K562 (cell line): ENCODE measurements around the gene PERP. TPM values are rescaled to one million over a fixed set of nuclear protein-coding genes. Genes with fewer than 3 reads are reported as not detected.

Experiments
- FOXA3 ChIP-seq, 2 experiments: fragments of 450-650 bp in 1 of 2; sonication (generic) in 1 of 2; formaldehyde crosslinking; IDR thresholded peaks in 1 of 2; conservative IDR thresholded peaks in 1 of 2; 2 replicates each; pipeline versions ENCODE4 v1.4.0 to v1.8.0; 2020 to 2022; ENCODE audit warnings: mild to moderate bottlenecking in 2 of 2, missing genetic modification reagents in 1 of 2
- HMG20B ChIP-seq: fragments of 250-450 bp; sonication (Bioruptor Pico); IDR thresholded peaks from 2 replicates; pipeline ENCODE4 v1.5.0; 2021; ENCODE audit warnings: mild to moderate bottlenecking
- JUND ChIP-seq, 2 experiments: IDR thresholded peaks; 2 replicates in 1 of 2; 3 replicates in 1 of 2; pipeline ENCODE4 v1.6.1; 2011; ENCODE audit warnings: borderline replicate concordance in 2 of 2, low read depth in 2 of 2, low read length in 2 of 2, improper control_type of control experiment in 1 of 2, missing biosample characterization in 1 of 2, missing genetic modification characterization in 1 of 2, missing genetic modification reagents in 1 of 2
- NCOR1 ChIP-seq: fragments of 450-650 bp; IDR thresholded peaks from 2 replicates; pipeline ENCODE4 v1.6.1; 2016; ENCODE audit warnings: mild to moderate bottlenecking, moderate library complexity
- NFATC3 ChIP-seq: fragments of 450-650 bp; IDR thresholded peaks from 2 replicates; pipeline ENCODE4 v1.6.1; 2017; ENCODE audit warnings: mild to moderate bottlenecking
- NRF1 ChIP-seq, 2 experiments: fragments of 450-650 bp; IDR thresholded peaks in 1 of 2; conservative IDR thresholded peaks in 1 of 2; 2 replicates each; pipeline ENCODE4 v1.6.1; 2014; ENCODE audit warnings: mild to moderate bottlenecking in 2 of 2
- RBM25 ChIP-seq: fragments of 200-400 bp; formaldehyde crosslinking; IDR thresholded peaks from 2 replicates; pipeline ENCODE4 v1.6.1; 2018; ENCODE audit warnings: low read length, low read depth, moderate library complexity; ENCODE audit not compliant: severe bottlenecking
- REST ChIP-seq, 2 experiments: fragments of 450-650 bp; formaldehyde crosslinking in 1 of 2; IDR thresholded peaks; 2 replicates each; pipeline versions ENCODE4 v1.4.0 to v1.6.1; 2014 to 2020; ENCODE audit warnings: mild to moderate bottlenecking in 2 of 2, borderline replicate concordance in 1 of 2, low read depth in 1 of 2
- ZFX ChIP-seq: sonication (generic); formaldehyde crosslinking; IDR thresholded peaks from 2 replicates; pipeline ENCODE4 v1.8.0; 2022; ENCODE audit warnings: mild to moderate bottlenecking, missing genetic modification reagents, moderate library complexity
- ZNF436 ChIP-seq: fragments of 250-450, 450-650 bp; sonication (Bioruptor Pico); formaldehyde crosslinking; IDR thresholded peaks from 2 replicates; pipeline ENCODE4 v1.7.0; 2020; ENCODE audit warnings: mild to moderate bottlenecking
- polyA plus RNA-seq, 8 experiments: library from polyadenylated mRNA; depleted of rRNA in 4 of 8; stranded (reverse) in 5 of 8; unstranded in 3 of 8; fragments of >200 nt; fragmentation: Nextera tagmentation in 2 of 8; fragmentation: Illumina TruSeq in 1 of 8; extraction: Ambion mirVana in 2 of 8; extraction: Trizol in 1 of 8; gene quantifications; 2 replicates each; pipeline versions ENCODE4 v1.2.1 to v1.2.3, GENCODE V29; 2011 to 2014; ENCODE audit warnings: inconsistent platforms in 1 of 8, missing spikeins in 1 of 8
- total RNA-seq, 7 experiments: library from RNA; depleted of rRNA in 6 of 7; stranded (reverse); fragments of >200 nt in 6 of 7; fragmentation: Illumina TruSeq in 2 of 7; extraction: Trizol in 2 of 7; gene quantifications; 2 replicates each; pipeline versions ENCODE4 v1.2.1 to v1.2.3, GENCODE V29; 2011 to 2021; ENCODE audit warnings: low replicate concordance in 1 of 7
- TF ChIP-seq, protein P1 (sequence below): fragments of 450-650 bp; IDR thresholded peaks from 2 replicates; pipeline ENCODE4 v1.6.1; 2016; ENCODE audit warnings: antibody characterized with exemption
- TF ChIP-seq, protein P2 (sequence below), 2 experiments: IDR thresholded peaks; 2 replicates each; pipeline ENCODE4 v1.6.1; 2011; ENCODE audit warnings: borderline replicate concordance in 1 of 2, control low read depth in 1 of 2, low read depth in 1 of 2, low read length in 1 of 2, mild to moderate bottlenecking in 1 of 2, mixed read lengths in 1 of 2, moderate library complexity in 1 of 2; ENCODE audit not compliant: insufficient read depth in 1 of 2, insufficient read length in 1 of 2, poor library complexity in 1 of 2, severe bottlenecking in 1 of 2; ENCODE audit errors: extremely low read depth in 1 of 2
- TF ChIP-seq, protein P3 (sequence below), 3 experiments: fragments of 200-800 bp in 1 of 3; sonication (Bioruptor generic) in 1 of 3; sonication (generic) in 1 of 3; formaldehyde crosslinking in 1 of 3; IDR thresholded peaks; 2 replicates each; pipeline versions ENCODE4 v1.6.1 to v1.8.0; 2016 to 2022; ENCODE audit warnings: mild to moderate bottlenecking in 2 of 3, missing compliant biosample characterization in 2 of 3, missing genetic modification characterization in 2 of 3, missing genetic modification reagents in 1 of 3

The PERP gene
- total and polyA plus RNA-seq, 9 of the 15 experiments (the other 6 are each of a cell fraction or from before 2014, with no cell fraction given): 0.01 to 0.27 (median 0.05) TPM; not detected in 2

GRCh38 chr6:138107078-138107751 lies at the start of gene PERP (continued):
- TF ChIP-seq REST (IDR thresholded peaks at IDR 0.05; ENCODE audit: borderline replicate concordance) (peak; percentile 25; the same call in 1 of the 2 replicates), REST (CRISPR knock-in tag; IDR thresholded peaks at IDR 0.05; ENCODE audit: low read depth) (no peak), NFATC3 (no peak), ZFX (CRISPR knock-in tag) (peak; percentile 77), NCOR1 (no peak), NRF1 (conservative IDR thresholded peaks at IDR 0.05 in 1 of 2, IDR thresholded peaks at IDR 0.05 in 1 of 2) (peak; percentile 33 to 45; a peak in 2 of 4 replicates), HMG20B (CRISPR knock-in tag) (no peak), RBM25 (peak; percentile 74), FOXA3 (CRISPR knock-in tag; conservative IDR thresholded peaks at IDR 0.05 in 1 of 2, IDR thresholded peaks at IDR 0.05 in 1 of 2) (no peak), ZNF436 (CRISPR knock-in tag) (peak; percentile 95), JUND (IDR thresholded peaks at IDR 0.05; ENCODE audit: borderline replicate concordance, low read depth, low read length) (peak; percentile 86), JUND (tag; IDR thresholded peaks at IDR 0.05; ENCODE audit: borderline replicate concordance, low read depth, low read length) (peak; percentile 58; the same call in 1 of the 3 replicates)
- TF ChIP-seq, protein P1, sequence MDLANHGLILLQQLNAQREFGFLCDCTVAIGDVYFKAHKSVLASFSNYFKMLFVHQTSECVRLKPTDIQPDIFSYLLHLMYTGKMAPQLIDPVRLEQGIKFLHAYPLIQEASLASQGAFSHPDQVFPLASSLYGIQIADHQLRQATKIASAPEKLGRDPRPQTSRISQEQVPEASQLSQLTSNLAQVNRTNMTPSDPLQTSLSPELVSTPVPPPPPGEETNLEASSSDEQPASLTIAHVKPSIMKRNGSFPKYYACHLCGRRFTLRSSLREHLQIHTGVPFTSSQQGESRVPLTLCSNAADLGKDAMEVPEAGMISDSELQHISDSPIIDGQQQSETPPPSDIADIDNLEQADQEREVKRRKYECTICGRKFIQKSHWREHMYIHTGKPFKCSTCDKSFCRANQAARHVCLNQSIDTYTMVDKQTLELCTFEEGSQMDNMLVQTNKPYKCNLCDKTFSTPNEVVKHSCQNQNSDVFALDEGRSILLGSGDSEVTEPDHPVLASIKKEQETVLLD: no peak
- TF ChIP-seq, protein P2, sequence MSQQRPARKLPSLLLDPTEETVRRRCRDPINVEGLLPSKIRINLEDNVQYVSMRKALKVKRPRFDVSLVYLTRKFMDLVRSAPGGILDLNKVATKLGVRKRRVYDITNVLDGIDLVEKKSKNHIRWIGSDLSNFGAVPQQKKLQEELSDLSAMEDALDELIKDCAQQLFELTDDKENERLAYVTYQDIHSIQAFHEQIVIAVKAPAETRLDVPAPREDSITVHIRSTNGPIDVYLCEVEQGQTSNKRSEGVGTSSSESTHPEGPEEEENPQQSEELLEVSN (IDR thresholded peaks at IDR 0.05; ENCODE audit: borderline replicate concordance in 1 of 2, extremely low read depth in 1 of 2, insufficient read depth in 1 of 2, insufficient read length in 1 of 2, low read depth in 1 of 2, low read length in 1 of 2, poor library complexity in 1 of 2, severe bottlenecking in 1 of 2): peak in 1 of 2 experiments; percentile 59
- TF ChIP-seq, protein P3, sequence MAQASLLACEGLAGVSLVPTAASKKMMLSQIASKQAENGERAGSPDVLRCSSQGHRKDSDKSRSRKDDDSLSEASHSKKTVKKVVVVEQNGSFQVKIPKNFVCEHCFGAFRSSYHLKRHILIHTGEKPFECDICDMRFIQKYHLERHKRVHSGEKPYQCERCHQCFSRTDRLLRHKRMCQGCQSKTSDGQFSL (CRISPR knock-in tag; IDR thresholded peaks at IDR 0.05): no peak
- TF ChIP-seq, protein P3 (tag; IDR thresholded peaks at IDR 0.05): no peak
